Endometrial microvascular endothelial cells (primary cell): Measurements from ENCODE around the gene LPP. TPM values are rescaled to one million over a fixed set of nuclear protein-coding genes. Genes with fewer than 3 reads are reported as not detected.

Source experiments
- in situ Hi-C: cut with HindIII; loops from 2 replicates; pipeline ENCODE4 v1.10.0; 2017; ENCODE audit warnings: low sequenced_read_pairs, low pct_unique_long_range_greater_than_20kb; ENCODE audit errors: inconsistent ontology term
- total RNA-seq: library from RNA; depleted of rRNA; stranded (reverse); fragments of >200 nt; gene quantifications from one replicate; pipeline ENCODE4 v1.2.3, GENCODE V29; 2015; ENCODE audit errors: inconsistent ontology term

The LPP gene
- total RNA-seq, 1 donor from 2014 or later: 43.2 TPM

DNA sequence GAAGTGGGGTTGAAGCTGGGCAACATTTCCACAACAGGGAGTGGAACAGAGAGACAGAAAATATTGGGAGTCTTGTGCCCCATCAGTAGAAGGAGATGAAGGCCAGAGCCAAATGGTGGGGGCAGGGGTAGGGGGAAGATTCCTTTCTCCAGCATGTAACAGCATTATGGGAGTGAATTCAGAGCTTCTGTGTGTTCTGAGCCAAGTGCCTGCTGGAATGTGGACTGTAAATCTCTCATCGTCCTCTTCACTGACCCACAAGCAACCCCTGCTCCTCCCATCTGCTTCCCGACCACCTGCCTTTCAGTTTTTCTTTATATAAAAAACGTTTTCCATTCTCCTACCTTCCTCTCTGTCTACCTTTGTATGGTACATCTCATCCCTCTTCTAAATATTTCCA, 673.6 kb downstream of the LPP start:
- in situ Hi-C loops: no loop called here

DNA sequence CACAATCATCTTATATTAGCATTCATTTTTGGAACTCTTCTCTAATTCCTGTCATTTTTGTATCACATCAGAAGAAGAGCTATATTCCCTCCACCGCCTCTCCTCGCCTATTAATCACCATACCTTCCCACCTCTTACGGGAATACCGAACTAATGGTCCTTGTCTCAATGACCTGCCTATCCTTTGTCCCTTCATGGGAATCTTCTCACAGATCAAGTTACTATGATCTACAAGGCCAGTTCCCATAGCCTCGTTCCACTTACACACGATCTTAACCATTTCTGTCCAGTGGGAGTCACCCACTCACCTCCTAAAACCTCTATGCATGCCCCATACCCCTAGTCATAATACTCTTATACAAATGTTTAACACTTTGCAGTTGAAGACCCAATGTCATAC, 675.2 kb downstream of the LPP start:
- in situ Hi-C loops: no loop called here

DNA sequence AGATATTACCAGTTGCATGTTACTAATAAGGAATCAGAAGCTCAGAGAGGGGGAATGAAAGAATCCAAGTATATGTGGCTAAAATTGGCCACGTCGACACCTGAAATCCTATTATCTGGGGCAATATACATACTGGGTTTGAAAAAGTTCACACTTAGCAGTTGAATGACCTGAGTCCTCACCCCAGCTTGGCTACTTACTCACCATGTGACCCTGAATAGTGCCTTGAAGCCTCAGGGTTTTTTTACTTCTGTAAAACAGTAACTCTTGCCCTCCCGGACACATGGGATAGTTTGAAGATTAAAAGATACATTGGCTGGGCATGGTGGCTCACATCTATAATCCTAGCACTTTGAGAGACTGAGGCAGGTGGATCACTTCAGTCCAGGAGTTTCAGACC, 675.6 kb downstream of the LPP start:
- in situ Hi-C loops: no loop called here

DNA sequence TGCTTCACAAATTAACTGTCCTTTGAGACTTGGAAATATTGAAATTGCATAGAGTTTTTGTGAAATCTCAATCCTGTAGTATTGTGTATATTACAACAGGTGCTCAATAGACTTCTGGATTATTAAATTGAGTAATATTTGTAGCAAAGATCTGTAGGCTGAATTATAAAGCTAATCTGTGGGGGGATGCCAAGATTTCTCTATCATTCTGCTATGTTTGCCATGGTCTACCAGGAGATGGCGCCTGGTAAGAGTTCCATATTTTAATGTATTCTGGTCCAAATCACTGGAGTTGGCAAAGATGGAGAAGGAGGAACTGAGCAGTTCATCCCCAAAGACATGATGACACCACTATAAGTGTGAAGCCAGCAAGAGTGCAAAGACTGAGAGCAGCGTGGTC, 676.9 kb downstream of the LPP start:
- in situ Hi-C loops: no loop called here

DNA sequence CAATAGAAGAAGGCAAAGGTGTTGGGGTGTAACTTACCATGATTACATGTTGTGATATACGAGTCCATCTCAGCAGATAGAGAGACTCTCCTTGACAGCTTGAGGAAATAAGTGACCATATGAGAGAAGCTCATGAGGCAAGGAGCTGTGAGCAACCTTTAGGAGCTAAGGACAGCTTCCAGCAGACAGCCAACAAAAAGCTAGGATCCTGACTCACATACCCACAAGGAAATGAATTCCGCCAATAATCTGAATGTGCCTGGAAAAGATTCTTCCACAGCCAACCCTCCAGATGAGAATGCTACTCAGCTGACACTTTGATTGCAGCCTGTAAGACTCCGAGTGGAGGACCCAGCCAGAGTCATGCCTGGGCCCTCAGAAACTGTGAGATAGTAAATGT, 678.2 kb downstream of the LPP start:
- in situ Hi-C loops: no loop called here

DNA sequence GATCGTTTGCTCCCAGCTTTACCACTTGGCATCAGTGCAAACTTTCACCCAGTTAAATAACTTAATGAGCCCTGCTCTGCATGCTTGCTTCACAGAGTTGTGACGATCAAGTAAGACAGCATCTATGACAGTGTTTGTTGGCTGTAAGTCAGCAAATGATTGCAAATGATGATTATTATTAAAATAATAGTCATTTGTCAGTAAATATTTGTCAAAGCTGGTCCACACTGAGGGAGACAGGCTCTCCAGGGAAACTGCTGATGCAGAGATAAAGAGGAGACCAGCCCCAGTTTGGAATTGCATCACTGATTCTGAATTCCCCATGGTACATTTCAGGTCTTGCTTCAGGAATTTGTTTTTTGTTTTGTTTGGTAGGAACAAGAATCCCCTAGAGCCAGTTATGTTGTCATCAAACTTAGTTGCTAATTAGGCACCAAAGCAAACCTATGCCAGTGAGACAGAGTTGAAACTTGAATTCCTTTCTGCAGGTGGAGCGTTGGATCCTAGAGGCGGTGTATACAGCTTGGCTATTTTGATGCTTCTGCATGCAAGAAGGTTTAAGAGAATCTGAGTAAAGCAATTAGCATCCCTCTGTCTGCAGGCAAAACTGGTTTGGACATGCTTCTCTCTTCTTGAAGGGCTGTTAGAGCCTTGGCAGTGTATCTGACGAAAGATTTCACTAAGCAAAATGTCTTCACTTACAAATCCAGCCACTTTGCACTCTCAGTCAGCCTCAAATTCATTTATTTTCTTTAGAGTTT, 679.2 kb downstream of the LPP start:
- in situ Hi-C loops: no loop called here

DNA sequence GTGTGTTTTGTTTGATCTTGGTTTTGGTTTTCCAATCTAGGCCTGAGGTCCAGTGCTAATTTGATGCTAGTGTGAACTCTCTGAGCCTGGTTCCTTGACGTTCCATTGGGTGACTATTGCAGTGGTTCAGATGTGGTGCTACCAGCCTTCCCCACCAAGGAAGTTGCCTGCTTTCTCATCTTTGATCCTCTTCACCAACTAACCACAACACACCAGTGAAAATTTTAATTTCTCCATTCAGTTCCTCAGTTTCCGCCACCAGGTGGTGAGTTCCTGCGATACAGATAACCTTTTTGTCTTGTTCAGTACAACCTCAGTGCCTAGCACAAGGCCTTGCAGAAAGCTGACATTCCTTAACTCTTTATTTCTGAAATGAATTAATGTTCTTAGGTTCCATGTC, 680.4 kb downstream of the LPP start:
- in situ Hi-C loops: no loop called here

DNA sequence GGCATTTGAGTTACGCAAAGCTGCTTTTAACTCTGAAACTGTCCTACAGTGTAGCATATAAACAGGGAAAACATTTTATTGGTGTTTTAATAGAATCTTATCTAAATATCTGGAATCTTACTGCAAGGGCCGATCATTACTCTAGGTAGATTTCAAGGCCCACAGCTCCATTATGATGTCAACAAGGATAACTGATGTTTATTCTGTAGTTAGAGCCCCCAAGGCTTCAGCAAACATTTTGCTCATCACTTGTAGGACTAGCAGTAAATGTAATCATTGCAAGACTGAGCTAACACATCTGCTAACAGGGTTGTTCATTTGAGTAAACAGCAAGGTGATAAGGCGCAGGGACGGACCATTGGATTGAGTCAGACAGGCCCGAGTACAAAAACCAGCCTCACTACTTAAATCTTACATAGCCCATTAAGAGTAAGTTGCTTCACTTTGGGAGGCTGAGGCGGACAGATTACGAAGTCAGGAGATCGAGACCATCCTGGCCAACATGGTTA, 685.3 kb downstream of the LPP start:
- in situ Hi-C loops: no loop called here

DNA sequence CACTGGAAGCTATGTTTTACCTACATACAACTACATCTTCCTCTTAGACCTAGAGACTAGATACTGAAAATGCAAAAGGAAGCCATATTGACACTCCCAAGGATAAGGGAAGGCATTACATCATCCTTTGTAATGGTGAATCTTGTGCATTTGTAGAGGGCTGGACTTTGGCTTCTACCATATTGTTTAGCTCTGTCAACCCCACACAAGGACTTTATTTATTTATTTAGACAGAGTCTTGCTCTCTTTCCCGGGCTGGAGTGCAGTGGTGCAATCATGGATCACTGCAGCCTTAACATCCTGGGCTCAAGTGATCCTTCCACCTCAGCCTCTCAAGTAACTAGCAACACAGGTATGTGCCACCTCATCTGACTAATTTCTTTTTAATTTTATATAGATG, 686.3 kb downstream of the LPP start:
- in situ Hi-C loops: no loop called here

DNA sequence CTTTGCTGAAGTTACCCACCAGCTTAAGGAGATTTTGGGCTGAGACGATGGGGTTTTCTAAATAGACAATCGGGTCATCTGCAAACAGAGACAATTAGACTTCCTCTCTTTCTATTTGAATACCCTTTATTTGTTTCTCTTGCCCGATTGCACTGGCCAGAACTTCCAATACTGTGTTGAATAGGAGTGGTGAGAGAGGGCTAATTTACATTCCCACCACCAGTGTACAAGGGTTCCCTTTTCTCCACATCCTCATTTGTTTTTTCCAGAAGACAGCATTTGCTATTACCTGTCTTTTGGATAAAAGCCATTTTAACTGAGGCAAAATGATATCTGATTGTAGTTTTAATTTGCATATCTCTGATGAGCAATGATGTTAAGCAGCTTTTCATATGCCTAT, 687.9 kb downstream of the LPP start:
- in situ Hi-C loops: no loop called here

DNA sequence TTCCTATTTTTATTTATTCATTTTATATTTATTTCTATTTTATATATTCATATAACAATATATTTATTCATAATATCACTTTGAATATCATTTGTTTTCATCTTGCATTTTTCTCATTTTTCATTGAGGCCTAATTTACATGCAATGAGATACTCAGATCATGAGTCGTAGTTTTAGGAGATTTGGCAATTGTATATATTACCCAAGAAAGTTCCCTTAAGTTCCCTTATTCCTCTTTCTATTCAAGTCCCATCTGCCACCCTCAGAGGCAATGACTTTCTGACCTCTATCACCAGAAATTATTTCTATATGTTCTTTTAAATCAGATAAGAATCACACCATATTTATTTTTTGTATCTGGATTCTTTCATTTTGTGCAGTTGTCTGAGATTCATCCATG, 688.7 kb downstream of the LPP start:
- in situ Hi-C loops: no loop called here

DNA sequence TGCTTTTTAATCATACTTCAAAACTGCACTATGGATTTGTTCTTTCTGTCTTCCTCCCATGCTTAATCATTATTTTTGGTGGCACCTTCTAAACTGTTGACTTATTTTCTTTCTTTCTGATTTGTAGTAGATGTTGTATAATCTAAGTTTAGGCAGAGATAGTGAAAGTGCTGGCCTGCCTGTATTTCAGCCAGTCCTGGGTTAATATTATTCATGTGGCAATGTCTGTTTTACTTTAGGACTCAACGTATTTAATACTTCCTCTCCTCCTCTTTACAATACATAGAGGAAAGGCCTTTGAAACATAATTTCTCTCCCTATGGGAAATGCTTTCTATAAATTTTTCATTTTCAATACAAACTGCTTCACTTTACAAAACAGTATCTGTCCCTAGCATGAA, 690.1 kb downstream of the LPP start:
- in situ Hi-C loops: no loop called here

DNA sequence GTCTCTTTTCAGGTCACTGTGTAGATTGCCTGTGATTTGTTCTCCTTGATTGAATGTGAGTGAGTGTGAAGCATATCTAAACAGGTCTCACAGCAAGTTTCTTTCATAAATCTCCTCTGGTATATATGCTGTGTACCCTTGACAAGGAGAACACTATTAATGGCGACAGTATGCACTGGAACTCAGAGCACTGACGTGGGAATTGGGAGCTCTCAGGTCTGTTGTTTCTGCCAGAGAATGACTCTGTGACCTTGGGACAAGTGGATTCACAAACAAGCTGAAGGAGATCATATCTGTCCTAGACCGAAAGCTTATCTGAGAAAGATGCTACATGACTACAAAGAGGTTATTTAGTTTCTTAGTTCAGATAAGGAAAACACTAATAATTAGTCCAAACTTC, 691.6 kb downstream of the LPP start:
- in situ Hi-C loops: no loop called here

DNA sequence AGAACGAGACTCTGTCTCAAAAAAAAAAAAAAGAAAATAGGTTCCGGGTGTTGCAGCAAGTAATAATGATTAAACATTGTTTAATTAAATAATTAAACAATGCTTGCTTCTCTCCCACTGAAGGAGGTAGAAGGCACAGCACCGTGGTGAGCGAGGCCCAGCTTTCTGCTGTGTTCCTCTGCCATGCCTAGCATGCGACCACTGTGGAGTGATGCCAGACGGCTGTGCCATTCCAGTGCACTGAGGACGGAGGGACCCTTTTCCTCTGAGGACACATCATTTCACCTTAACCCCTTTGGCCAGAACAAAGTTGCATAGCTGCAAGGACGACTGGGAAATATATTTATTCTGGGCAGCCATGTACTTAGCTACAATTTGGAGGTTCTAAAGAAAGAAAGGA, 695.0 kb downstream of the LPP start:
- in situ Hi-C loops: no loop called here

DNA sequence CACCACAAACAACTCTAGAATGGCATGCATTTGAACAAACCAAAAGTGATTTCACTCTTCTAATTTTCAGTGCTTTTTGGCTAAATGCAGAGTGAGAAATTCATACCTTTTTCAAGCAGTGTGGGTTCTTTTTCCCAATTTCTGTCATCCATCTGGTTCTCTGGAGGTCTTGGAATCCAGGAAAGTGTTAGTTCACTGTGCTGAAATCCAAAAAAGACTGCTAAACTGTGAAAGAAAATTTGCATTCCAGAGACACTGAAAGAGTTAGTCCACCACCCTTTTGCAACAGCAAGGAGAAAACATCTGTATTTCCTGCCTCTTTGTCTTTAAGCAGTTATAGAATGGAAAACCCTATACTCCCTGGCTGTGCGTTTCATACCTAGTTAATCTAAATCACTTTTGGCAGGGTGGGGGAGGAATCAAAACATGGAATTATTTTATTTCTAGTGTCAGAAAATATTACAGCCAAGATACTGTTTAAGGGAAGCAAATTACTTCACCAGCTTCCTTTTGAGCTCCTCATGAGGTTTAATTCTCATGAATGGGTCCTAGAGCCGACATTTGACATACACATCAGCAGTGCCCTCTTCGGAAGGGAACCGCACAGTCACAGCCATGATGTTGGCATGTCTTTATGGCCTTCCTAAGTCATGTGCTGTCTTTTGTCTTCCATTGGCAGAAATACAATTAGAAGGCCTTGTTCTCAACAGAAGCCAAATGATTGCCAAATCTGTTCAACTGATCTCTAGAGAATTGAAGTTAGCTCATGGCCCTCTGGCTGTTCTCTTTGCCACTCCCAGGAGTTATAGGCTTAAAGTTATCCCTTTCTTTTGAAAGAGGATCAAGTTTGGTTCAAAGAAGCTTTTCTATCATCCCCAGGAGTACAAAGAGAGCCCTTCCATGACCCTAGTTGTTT, 700.2 kb downstream of the LPP start:
- in situ Hi-C loops: loop anchor here (25.0 kb wide), 1 partner anchor 1117 kb away; the partner anchor contains the start of gene BCL6

DNA sequence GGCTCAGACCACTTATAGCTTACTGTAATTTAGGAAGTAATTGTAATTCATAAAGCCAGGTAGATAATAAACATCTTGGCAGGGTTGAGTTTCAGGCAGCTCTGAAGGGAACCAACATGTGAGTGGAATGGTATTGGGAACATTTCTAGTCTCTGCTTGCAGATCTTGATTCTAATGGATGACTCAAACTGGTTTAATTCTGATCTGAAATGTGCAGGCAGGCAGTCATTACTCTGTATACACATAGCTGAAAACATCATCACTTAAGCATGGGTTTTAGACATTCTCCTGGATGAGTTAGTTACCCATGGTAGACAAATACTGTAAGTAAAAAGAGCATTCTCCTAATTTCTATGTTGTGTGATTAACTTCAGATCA, 700.8 kb downstream of the LPP start:
- in situ Hi-C loops: loop anchor here (25.0 kb wide), 1 partner anchor 1117 kb away; the partner anchor contains the start of gene BCL6

DNA sequence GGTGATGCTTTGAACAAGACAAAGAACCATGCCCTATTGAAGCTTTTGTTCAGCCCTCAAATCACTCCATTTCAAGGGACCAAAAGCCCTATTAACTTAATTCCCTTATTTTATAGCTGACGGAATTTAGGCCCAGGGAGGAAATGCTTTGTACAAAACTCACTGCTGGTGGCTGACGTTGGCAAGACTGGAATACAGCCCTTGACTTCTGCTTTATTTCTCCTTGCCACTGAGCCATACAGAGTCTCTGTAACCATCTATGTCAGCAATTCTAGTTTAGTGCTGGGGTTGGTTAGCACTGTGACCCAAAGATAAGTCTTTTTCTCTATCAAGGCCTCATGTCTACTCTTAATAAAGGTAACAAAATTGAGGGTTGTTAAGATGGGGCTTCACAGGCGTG, 701.7 kb downstream of the LPP start:
- in situ Hi-C loops: loop anchor here (25.0 kb wide), 1 partner anchor 1118 kb away; the partner anchor contains the start of gene BCL6

DNA sequence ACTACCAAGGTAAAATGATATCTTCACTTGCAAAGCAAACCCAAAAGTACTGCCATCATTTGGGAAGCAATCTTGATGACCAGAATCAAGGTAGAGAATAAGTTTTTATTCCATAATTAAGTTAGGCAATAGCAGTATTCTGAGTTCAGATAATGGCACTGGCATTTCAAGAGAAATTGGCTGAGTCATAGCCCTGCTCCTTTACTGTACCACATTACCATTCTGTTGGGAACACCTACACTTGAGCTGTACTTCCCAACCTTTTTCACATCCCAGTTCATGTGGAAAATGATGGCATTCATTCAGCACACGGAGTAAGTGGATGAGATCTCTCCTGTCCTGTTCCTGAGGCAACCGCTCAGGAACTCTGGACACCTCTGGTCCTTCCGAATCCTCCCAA, 706.2 kb downstream of the LPP start:
- in situ Hi-C loops: loop anchor here (25.0 kb wide), 1 partner anchor 1123 kb away; the partner anchor contains the start of gene BCL6

DNA sequence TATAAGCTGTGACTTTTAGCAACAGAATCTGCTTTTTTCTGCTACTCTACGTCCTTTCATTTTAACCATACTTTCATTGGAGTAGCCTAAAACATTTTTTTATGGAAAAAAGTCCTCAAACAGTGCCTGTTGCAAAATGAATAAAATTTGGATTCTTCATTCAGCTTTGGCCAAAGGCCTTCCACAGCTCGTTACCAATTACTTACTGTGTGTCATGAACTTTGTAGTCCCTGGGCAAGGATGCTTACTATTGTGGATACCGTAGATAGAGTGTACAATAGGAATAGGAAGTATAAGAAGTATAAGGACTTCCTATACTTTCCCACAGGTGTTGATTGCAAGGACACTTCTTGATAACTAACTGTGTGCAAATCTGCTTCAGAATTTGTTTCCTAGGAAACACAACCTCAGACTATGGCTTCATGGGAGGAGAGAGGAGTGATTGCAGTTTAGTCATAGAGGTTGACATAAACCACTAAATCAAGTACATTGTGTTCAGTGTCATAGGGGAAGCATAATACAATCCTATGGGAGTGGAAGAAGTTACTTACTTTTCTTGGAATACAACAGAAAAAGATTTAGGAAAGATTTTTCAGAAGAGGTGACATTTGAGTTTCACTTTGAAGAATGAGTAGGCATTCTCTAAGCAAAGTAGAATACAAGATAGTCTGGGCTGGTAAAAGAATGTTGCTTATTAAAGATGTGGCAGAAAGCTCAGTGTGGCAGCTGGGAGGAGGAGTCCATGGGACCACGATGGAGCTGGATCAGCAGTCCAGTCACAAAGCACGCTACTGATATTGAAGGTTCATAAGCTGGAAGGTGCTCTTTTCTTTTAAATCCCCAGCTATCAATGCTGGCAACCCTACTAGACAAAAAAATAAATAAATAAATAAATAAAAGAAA, 708.1 kb downstream of the LPP start:
- in situ Hi-C loops: loop anchor here (25.0 kb wide), 1 partner anchor 1125 kb away; the partner anchor contains the start of gene BCL6
